Measurements from ENCODE around the gene DCTN1. TPM values are rescaled to one million over a fixed set of nuclear protein-coding genes. Genes with fewer than 3 reads are reported as not detected.

Gene DCTN1
- total and polyA plus RNA-seq, 2 donors from 2014 or later, result 134 to 191 TPM

DNA sequence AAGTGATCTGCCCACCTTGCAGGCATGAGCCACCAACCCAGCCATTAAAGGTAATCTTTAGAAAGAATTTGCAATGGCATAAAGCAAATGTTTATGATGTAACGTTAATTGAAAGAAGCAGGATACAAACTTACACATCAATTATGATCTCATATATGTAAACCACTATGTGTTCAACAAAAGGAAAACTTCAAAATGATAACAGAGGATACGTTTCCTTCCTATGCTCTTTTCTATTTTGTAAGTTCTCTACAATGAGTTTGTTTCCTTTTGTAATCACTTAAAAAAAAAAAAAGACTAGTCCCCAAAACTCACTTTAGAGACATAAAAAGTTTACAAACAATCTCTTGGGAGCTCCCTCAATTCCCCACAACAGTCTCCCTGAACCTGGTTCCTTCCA lies 39.9 kb upstream of the DCTN1 start:
- intact Hi-C loops (cut with DNase I), result no loop called here
- TF ChIP-seq, protein P1, sequence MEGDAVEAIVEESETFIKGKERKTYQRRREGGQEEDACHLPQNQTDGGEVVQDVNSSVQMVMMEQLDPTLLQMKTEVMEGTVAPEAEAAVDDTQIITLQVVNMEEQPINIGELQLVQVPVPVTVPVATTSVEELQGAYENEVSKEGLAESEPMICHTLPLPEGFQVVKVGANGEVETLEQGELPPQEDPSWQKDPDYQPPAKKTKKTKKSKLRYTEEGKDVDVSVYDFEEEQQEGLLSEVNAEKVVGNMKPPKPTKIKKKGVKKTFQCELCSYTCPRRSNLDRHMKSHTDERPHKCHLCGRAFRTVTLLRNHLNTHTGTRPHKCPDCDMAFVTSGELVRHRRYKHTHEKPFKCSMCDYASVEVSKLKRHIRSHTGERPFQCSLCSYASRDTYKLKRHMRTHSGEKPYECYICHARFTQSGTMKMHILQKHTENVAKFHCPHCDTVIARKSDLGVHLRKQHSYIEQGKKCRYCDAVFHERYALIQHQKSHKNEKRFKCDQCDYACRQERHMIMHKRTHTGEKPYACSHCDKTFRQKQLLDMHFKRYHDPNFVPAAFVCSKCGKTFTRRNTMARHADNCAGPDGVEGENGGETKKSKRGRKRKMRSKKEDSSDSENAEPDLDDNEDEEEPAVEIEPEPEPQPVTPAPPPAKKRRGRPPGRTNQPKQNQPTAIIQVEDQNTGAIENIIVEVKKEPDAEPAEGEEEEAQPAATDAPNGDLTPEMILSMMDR (IDR thresholded peaks at IDR 0.05; ENCODE audit: borderline replicate concordance, extremely low read depth, insufficient read depth), result no peak
- FAIRE-seq (no peak), DNase-seq (no peak)
- Histone ChIP-seq H3K4me3 (ENCODE audit: low read length in 3 of 3) (no peak overlapping the region), H3K36me3 (ENCODE audit: control insufficient read depth in 2 of 3, insufficient read depth in 3 of 3, low read length in 3 of 3) (peaks cover 0 to 3% (median 0%) of the 10 kb centered on the region in 3 donors), H3K27ac (ENCODE audit: low read depth in 2 of 2, low read length in 2 of 2) (no peak overlapping the region), H3K27me3 (ENCODE audit: control insufficient read depth, insufficient read depth, low read length) (no peaks in the 10 kb centered on the region), H3K9ac (ENCODE audit: low read length in 3 of 3) (no peak overlapping the region), H3K9me3 (ENCODE audit: control insufficient read depth in 2 of 3, insufficient read depth in 1 of 3, low read length in 3 of 3) (no peaks in the 10 kb centered on the region), H3K4me1 (ENCODE audit: control insufficient read depth in 2 of 3, insufficient read depth in 2 of 3, low read depth in 1 of 3, low read length in 3 of 3) (peaks cover 0 to 7% (median 0%) of the 10 kb centered on the region in 3 donors)

DNA sequence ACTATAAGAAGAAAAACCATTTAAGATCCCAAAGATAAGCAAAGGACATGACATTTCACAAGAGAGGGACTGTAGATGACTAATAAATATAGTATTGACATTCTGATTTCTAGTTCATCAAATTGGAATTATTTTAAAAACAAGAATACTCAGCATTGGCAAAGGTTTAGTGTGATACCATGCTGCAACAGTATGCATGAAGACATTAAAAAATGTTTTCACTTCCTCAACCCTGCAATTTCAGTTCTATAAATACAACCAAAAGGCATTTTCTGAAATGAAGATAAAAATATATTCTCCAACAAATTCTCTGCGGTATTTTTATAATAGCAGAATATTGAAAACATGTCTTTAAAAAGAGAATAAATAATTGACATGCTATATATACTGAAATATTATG lies 39.2 kb upstream of the DCTN1 start:
- intact Hi-C loops (cut with DNase I), result no loop called here
- no peak overlapping the region for H3K4me3 ChIP-seq (ENCODE audit: low read length in 3 of 3)
- H3K9ac ChIP-seq (ENCODE audit: low read length in 3 of 3), result no peak overlapping the region
- no peaks in the 10 kb centered on the region for H3K36me3 ChIP-seq (ENCODE audit: control insufficient read depth in 2 of 3, insufficient read depth in 3 of 3, low read length in 3 of 3)
- FAIRE-seq (no peak), DNase-seq (no peak)
- H3K4me1 ChIP-seq (ENCODE audit: control insufficient read depth in 2 of 3, insufficient read depth in 2 of 3, low read depth in 1 of 3, low read length in 3 of 3), result peaks cover 0 to 10% (median 0%) of the 10 kb centered on the region in 3 donors
- no peak overlapping the region for H3K27ac ChIP-seq (ENCODE audit: low read depth in 2 of 2, low read length in 2 of 2)
- H3K9me3 ChIP-seq (ENCODE audit: control insufficient read depth in 2 of 3, insufficient read depth in 1 of 3, low read length in 3 of 3), result no peaks in the 10 kb centered on the region
- no peaks in the 10 kb centered on the region for H3K27me3 ChIP-seq (ENCODE audit: control insufficient read depth, insufficient read depth, low read length)
- TF ChIP-seq, protein P1 (IDR thresholded peaks at IDR 0.05; ENCODE audit: borderline replicate concordance, extremely low read depth, insufficient read depth), result no peak

DNA sequence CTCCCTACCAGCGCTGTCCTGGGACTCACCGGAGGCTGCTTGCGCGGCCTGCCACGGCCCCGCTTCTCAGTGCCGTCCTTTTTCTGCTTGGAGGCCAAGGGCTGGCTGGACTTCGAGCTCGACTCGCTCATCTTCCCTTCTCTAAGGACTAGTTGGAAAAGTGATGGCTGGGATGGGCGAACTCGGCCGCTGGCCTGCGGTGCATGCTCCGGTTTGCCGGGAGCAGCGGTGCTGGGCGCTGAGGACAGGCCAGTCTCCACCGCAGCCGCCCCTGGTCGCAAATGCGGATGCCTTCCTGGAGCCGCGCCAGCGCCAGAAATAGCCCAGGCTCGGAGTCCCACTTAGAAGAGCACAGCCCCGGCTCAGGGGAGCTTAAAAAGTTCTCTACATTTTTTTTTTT lies 38.2 kb upstream of the DCTN1 start:
- Histone ChIP-seq H3K27me3 (ENCODE audit: control insufficient read depth, insufficient read depth, low read length) (no peaks in the 10 kb centered on the region), H3K27ac (ENCODE audit: low read depth in 2 of 2, low read length in 2 of 2) (no peak overlapping the region), H3K4me3 (ENCODE audit: low read length in 3 of 3) (no peak overlapping the region), H3K9ac (ENCODE audit: low read length in 3 of 3) (no peak overlapping the region), H3K4me1 (ENCODE audit: control insufficient read depth in 2 of 3, insufficient read depth in 2 of 3, low read depth in 1 of 3, low read length in 3 of 3) (peaks cover 0 to 16% (median 1%) of the 10 kb centered on the region in 3 donors), H3K36me3 (ENCODE audit: control insufficient read depth in 2 of 3, insufficient read depth in 3 of 3, low read length in 3 of 3) (no peaks in the 10 kb centered on the region), H3K9me3 (ENCODE audit: control insufficient read depth in 2 of 3, insufficient read depth in 1 of 3, low read length in 3 of 3) (no peaks in the 10 kb centered on the region)
- intact Hi-C loops (cut with DNase I), result no loop called here
- FAIRE-seq (no peak), DNase-seq (peak in 2 of 5 donors; percentile 46 to 73)
- TF ChIP-seq, protein P1 (IDR thresholded peaks at IDR 0.05; ENCODE audit: borderline replicate concordance, extremely low read depth, insufficient read depth), result no peak

DNA sequence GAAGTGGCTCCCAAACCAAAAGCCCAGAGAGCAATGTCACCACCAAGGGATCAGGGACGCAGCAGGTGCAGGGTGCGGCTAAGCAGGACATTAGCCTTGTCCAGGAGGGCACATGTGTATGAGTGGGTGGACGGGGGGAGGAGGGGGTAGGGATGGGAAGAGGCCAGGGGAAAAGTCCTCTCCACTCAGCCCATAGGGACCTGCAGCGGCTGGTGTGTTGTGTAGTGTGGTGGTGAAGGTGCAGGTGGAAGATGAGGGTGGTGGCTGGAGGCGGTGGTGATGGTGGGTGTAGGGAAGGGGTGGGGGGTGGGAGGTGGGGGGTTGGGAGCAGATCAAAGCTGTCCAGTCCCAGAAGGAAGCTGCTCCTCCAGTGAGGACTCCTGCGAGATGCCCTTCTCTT lies 37.7 kb upstream of the DCTN1 start:
- Histone ChIP-seq H3K27me3 (ENCODE audit: control insufficient read depth, insufficient read depth, low read length) (no peaks in the 10 kb centered on the region), H3K4me3 (ENCODE audit: low read length in 3 of 3) (no peak overlapping the region), H3K9ac (ENCODE audit: low read length in 3 of 3) (no peak overlapping the region), H3K27ac (ENCODE audit: low read depth in 2 of 2, low read length in 2 of 2) (no peak overlapping the region), H3K9me3 (ENCODE audit: control insufficient read depth in 2 of 3, insufficient read depth in 1 of 3, low read length in 3 of 3) (no peaks in the 10 kb centered on the region), H3K4me1 (ENCODE audit: control insufficient read depth in 2 of 3, insufficient read depth in 2 of 3, low read depth in 1 of 3, low read length in 3 of 3) (peaks cover 0 to 19% (median 4%) of the 10 kb centered on the region in 3 donors), H3K36me3 (ENCODE audit: control insufficient read depth in 2 of 3, insufficient read depth in 3 of 3, low read length in 3 of 3) (no peaks in the 10 kb centered on the region)
- peak in 1 of 5 donors; percentile 32 for DNase-seq
- TF ChIP-seq, protein P1 (IDR thresholded peaks at IDR 0.05; ENCODE audit: borderline replicate concordance, extremely low read depth, insufficient read depth), result no peak
- intact Hi-C loops (cut with DNase I), result no loop called here
- no peak for FAIRE-seq
